Omental fat pad (tissue), 4 donors: Measurements from ENCODE around the gene PACSIN1. TPM values are rescaled to one million over a fixed set of nuclear protein-coding genes. Genes with fewer than 3 reads are reported as not detected.

Experiments used
- ATAC-seq: fragments of 150-250 bp; one replicate; pipeline ENCODE4 v1.9.1; 2016; ENCODE audit warnings: mild to moderate bottlenecking, moderate library complexity; ENCODE audit not compliant: low FRiP score
- DNase-seq: peaks from one replicate; pipeline ENCODE4 v3.0.0-alpha.2; 2019; ENCODE audit warnings: low spot score
- total RNA-seq, 4 donors: library from RNA; depleted of rRNA; stranded (reverse); fragments of >200 nt; gene quantifications; one replicate each; pipeline ENCODE4 v1.1.0, GENCODE V29; 2016
- TF ChIP-seq, protein P1 (sequence below), 3 donors: fragments of 450-650 bp; IDR thresholded peaks; one replicate each; pipeline ENCODE4 v1.5.1; 2016 to 2017; ENCODE audit warnings: antibody characterized with exemption in 3 of 3, mild to moderate bottlenecking in 3 of 3, moderate library complexity in 2 of 3

The PACSIN1 gene
- total RNA-seq, 4 donors from 2014 or later = not detected

DNA sequence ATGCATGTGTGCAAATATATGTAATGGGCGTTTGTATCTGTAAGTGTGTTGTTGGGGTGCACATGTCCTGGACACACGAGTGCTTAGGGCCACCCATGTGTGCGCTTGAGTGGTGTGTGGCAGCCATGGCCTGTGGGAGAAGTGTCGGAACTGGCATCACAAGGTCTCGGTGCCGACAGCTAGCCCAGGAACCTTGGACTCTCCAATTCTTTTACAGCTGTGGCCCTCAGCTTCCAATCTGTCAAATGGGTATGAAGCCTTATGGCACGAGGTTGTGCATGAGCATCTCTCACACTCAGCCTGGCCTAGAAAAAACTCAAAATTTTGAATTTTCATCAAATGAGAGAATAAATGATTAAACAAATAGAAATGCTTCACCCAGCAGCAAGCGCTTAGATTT, 48.2 kb downstream of the PACSIN1 start:
- DNase-seq (no peak), ATAC-seq (no peak)
- TF ChIP-seq, protein P1, sequence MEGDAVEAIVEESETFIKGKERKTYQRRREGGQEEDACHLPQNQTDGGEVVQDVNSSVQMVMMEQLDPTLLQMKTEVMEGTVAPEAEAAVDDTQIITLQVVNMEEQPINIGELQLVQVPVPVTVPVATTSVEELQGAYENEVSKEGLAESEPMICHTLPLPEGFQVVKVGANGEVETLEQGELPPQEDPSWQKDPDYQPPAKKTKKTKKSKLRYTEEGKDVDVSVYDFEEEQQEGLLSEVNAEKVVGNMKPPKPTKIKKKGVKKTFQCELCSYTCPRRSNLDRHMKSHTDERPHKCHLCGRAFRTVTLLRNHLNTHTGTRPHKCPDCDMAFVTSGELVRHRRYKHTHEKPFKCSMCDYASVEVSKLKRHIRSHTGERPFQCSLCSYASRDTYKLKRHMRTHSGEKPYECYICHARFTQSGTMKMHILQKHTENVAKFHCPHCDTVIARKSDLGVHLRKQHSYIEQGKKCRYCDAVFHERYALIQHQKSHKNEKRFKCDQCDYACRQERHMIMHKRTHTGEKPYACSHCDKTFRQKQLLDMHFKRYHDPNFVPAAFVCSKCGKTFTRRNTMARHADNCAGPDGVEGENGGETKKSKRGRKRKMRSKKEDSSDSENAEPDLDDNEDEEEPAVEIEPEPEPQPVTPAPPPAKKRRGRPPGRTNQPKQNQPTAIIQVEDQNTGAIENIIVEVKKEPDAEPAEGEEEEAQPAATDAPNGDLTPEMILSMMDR (IDR thresholded peaks at IDR 0.05) = no peak

DNA sequence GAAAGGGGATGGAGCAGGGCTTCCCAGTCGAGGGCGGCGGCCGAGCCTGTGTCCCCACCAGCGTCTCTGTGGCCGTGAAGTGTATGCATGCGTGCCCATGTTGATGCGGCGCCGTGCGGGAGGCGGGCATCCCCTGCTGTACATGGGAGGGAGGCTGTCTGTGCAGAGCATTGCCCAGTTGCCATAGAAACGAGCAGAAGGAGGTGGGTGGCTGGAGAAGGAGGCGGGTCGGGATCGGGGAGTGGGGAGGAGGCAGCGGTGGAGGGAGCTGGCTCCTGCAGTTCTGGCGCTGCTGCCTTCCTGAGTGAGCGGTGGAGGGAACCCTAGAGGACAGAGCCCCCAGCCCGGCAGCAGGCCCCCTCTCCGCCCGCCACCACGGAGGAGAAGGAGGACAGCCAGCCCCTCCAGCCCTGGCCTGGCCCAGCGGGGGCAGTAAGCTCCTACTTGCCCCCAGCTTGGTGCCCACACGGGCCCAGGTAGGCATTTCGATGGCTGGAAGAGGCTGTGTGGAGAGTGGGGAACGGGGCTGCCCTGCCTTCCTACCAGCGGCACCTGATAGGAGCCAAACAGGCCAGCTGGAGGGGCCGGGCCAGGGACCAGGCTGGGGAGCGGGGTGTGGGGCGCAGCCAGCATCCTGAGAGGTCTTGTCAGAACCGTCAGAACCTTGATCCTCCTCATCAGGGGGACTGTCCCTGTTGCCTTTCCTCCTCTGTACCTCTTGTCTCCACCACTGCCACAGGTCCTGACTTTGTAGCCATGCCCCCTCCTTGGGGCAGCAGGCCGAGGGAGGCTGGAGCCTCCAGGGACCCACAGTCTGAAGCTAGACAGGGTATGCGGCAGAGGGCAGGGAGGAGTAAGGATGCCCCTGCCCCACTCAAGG, 49.0 kb downstream of the PACSIN1 start:
- ATAC-seq = no peak
- no peak for DNase-seq
- TF ChIP-seq, protein P1 (IDR thresholded peaks at IDR 0.05) = no peak

- TF ChIP-seq, protein P1 (IDR thresholded peaks at IDR 0.05) = no peak
- no peak for DNase-seq
These were observed 49.9 kb downstream of the PACSIN1 start for GRCh38 chr6:34515473-34516387.

GRCh38 chr6:34516391-34517324, 50.8 kb downstream of the PACSIN1 start:
- DNase-seq = no peak
- TF ChIP-seq, protein P1 (IDR thresholded peaks at IDR 0.05) = no peak
- ATAC-seq = no peak

More at GRCh38 chr6:34515473-34516387, 49.9 kb downstream of the PACSIN1 start:
- ATAC-seq = no peak

DNA sequence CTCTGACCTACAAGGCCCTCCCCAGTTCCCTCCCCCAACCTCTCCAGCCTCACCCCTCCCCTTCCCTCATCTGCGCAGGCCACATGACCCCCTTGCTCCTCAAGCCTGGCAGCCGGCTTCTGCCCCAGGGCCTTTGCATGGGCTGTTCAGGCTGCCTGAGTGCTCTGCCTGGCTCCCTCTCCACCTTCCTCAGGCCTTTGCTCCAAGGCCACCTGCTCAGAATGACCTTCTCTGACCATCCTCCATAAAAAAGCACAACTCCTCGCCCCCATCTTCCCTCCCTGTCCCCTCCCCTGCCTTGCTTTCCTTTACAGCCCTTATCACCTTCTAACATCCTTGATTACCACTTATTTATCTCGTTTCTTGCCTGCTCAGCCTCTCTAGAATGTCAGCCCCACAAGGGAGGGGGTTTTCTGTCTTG, 51.6 kb downstream of the PACSIN1 start:
- DNase-seq (no peak), ATAC-seq (no peak)
- TF ChIP-seq, protein P1 (IDR thresholded peaks at IDR 0.05) = no peak

GRCh38 chr6:34517966-34518365, 52.1 kb downstream of the PACSIN1 start:
- DNase-seq (no peak), ATAC-seq (no peak)
- TF ChIP-seq, protein P1 (IDR thresholded peaks at IDR 0.05) = no peak
